CD4-positive, alpha-beta T cell treated with Interleukin-15 for 1 hour (primary cell): ENCODE data around the gene YIPF2.
"Not testable (repeated sequence)": the region's sequence is repeated elsewhere in the genome, so short reads cannot be mapped to it uniquely, and the experiment has no call there.

ENCODE experiments used
- DNase-seq: peaks from one replicate; pipeline ENCODE4 v3.0.0-alpha.2; 2020

Gene YIPF2

DNA sequence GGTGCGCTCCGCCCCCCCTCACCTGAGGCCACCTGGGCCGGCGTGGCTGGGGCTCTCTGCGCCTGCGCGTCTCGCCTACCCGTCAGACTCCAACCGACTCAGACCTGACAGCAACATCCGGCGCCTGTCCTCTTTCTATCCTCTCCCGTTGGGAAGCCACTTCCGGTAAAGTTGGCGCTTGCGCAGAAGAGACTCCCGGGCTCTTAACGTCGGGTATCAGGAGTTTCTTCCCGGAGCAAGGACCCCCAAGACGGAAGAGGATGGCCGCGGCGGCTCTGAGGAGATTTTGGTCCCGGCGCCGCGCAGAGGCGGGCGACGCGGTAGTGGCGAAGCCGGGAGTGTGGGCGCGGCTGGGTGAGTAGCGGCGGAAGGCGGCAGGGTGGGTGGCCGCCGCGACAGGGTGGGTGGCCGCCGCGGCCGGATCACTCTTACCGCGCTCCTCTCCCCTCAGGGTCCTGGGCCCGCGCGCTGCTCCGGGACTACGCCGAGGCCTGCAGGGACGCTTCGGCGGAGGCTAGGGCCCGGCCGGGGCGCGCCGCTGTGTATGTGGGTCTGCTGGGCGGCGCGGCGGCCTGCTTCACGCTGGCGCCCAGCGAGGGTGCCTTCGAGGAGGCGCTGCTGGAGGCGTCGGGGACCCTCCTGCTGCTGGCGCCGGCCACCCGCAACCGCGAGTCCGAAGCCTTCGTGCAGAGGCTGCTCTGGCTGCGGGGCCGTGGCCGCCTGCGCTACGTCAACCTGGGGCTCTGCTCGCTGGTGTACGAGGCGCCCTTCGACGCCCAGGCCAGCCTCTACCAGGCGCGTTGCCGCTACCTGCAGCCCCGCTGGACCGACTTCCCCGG is at the start of gene YIPF2, which contains the start of gene TIMM29:
Gene YIPF2, minus strand, starts transcription at position 77 of the 839 bp plus-strand sequence. CDS start 229 bp downstream, outside the sequence.
Gene TIMM29, plus strand, starts transcription at position 249 of the 839 bp plus-strand sequence. Its CDS starts 12 bp downstream, at position 261.
- DNase-seq = peak; percentile 97

DNA sequence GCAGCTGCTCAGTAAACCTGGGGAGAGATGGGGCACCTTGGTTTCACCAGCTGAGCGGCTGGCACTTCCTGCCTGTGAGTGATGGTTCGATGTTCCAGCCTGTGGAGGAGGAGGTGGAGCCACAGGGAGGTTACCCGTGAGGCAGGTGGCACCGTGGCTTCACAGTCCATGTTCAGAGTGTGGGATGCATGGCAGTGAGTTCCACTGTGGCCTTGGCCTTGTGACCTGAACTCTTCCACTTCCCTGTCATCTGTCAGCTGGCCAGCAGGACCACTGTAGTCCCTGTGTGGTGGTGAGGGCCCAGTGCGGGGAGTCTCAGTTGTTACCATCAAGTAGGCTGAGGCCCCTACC is 49.3 kb upstream of the YIPF2 start:
- DNase-seq = no peak

DNA sequence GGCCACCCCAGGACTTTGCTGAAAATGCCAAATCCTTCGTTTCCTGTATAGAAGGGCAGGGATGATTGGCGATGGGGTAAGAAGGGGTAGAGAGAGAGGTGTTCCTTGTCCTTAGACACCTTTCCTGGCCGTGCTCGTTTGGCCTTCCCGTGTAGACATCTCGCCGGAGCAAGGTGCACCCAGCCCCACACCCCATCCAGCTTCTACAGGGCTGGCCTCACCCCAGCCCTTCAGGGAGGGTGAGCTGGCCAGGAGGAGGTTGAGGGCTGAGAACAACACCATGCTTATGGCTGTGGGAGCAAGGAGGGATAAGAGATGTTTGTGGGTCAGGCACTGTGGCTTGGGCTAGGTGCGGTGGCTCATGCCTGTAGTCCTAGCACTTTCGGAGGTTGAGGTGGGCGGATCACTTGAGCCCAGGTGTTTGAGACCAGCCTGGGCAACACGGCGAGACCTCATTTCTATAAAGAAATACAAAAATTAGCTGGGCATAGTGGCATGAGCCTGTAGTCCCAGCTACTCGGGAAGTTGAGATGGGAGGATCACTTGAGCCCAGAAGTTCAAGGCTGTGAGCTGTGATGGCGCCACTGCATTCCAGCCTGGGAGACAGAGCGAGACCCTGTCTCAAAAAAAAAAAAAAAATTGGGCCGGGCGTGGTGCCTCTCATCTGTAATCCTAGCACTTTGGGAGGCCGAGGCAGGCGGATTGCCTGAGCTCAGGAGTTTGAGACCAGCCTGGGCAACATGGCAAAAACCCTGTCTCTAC is 47.9 kb upstream of the YIPF2 start:
- DNase-seq = no peak

DNA sequence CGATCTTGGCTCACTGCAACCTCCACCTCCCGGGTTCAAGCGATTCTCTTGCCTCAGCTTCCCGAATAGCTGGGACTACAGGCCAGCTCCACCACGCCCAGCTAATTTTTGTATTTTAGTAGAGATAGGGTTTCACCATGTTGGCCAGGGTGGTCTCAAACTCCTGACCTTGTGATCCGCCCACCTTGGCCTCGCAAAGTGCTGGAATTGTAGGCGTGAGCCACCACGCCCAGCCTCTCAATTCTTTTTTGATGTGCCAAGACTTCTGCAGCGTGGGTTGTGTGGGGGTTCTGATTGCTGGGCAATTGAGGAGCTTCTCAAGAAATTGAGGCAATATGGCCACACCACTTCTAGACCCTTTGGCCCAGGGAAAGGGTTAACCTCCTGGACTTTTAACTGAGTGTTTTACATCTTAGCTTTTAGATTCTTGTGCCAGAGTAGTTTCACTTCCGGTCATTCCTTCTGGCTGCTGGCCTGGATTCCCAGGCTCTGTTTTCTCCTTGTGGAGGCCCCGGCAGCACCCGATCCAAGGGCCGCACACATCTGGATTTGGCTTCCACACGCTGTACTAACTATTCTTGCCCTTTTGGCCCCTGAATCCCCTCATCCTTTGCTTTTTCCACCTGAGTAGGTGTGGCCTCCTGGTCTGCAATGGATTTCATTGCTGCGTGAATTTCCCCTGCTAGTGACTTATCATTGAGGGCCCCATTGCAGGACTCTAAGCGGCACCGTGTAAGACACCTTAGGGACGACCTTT is 47.1 kb upstream of the YIPF2 start:
- DNase-seq = no peak

GRCh38 chr19:10971107-10971726 is 42.8 kb upstream of the YIPF2 start:
- DNase-seq = no peak

DNA sequence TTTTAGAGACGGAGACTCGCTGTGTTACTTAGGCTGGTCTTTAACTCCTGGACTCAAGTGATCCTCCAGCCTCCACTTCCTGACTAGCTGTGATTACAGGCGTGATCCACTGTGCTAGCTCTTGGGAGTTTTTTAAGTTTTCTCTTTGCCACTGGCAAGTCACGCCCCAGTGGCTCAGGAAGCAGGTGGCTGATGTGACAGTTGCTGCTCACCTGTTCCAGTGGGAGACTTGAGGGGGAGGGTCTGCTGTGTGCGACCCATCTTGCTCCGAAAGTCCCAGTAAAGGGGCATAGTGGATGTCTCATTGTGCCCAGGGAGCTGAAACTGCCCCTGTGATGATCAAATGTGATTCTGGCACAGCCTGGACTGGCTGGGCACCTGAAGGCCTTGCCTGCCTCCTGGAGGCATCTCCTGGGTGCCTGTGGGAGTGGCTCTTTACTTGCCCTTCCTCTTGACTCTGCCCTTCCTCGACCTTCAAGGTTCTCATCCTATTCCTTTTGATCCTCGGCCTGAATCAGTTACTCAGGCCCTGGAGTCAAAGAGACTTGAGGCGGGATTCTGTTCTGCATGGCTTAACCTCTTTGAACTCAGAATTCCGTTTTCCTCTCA is 40.2 kb upstream of the YIPF2 start:
- no peak for DNase-seq

DNA sequence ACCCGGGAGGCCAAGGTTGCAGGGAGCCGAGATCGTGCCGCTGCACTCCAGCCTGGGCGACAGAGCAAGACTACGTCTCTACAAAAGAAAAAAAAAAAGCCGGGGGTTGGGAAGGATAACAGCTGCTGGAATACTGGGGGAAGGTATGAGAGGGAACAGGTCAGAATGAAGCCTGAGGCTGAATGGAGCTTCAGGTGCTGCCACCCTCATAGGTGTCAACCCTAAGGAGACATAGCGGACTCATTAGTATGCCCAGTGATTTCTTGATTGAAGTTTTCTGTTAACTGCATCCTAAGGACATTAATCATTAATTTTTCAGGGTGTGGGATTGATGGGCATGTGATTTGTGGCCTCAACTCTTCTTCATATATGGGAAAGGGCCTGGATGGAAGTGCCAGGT is 38.4 kb upstream of the YIPF2 start:
- DNase-seq = no peak

GRCh38 chr19:10965398-10965797 is 37.0 kb upstream of the YIPF2 start:
- no peak for DNase-seq

DNA sequence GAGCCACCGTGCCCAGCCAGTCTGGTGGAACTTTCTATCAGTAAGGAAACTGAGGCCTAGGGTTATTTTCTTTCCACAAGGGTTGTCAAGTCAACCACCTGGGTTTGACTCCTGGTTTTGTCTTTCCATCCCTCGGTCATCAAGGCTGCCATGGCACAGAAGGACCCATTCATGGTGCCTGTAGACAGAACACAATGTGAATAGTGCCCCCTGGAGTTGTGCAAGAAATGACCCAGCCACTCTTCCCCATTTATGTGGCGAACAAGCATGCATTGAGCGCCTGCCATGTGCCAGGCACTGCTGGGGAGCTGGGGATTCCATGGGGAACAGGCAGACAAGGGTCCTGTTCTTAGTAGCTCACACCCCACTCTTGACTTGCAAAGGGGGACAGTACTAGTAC is 36.5 kb upstream of the YIPF2 start:
- DNase-seq = no peak

DNA sequence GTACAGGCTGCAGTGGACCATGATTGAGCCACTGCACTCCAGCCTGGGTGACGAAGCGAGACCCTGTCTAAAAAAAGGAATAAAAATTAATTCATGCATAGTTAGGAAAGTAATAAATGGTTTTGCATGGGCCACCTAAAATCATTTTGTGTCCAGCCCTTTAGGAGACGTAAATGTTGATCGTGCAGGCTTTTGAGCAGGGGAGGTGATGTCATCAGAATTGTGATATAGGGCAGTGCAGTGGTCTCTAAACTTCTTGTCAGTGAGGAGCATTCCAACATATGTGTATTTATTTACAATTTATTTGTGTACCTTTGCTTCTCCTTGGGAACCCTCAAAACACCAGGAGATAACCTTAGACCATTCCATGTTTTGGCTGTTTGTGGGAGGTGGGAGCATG is 35.4 kb upstream of the YIPF2 start:
- no peak for DNase-seq

GRCh38 chr19:10962863-10963262 is 34.4 kb upstream of the YIPF2 start:
- no peak for DNase-seq

- no peak for DNase-seq
Measured at GRCh38 chr19:10961073-10961860, 32.8 kb upstream of the YIPF2 start.

- peak; percentile 97 for DNase-seq
Measured at GRCh38 chr19:10960314-10961072, 32.1 kb upstream of the YIPF2 start, which contains the start of gene SMARCA4. Gene SMARCA4 (plus strand): TSS chr19:10961030. CDS start chr19:10984152, 23,122 bp downstream.

DNA sequence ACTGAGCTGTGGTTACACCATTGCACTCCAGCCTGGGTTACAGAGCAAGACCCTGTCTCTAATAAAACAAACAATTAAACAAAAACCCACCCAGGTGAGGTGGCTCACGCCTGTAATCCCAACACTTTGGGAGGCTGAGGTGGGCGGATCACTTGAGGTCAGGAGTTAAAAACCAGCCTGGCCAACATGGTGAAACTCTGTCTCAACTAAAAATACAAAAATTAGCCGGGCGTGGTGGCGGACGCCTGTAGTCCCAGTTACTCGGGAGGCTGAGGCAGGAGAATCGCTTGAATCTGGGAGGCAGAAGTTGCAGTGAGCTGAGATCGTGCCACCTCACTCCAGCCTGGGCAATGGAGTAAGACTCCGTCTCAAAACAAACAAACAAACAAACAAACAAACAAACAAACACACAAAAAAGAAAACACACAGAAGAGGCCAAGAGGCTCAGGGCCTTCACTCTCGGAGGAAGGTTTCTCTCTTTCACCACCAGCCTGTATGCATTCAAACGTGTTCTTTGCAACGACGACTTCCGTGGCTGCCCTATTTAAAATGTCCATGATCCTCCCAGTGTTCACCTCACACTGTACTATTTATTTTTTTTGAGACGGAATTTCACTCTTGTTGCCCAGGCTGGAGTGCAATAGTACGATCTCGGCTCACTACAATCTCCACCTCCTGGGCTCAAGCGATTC is 31.0 kb upstream of the YIPF2 start:
- DNase-seq = not testable (repeated sequence)

DNA sequence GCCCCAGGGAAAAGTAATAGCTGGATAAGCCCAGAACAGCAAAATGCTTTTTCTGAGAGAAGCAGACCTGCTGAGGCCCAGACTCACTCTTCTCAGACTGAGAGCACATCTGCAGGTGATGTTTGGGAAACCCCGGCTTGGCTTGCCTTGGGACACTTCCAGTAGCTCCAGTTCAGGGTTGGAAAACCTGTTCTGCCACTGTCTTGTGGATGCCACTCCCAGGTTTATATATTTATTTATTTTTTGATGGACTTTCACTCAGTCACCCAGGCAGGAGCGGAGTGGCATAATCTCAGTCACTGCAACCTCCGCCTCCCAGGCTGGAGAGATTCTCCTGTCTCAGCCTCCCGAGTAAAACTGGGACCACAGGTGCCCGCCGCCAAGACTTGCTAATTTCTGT is 24.4 kb upstream of the YIPF2 start:
- DNase-seq = no peak

- DNase-seq = no peak
Measured at GRCh38 chr19:10946958-10947657, 18.7 kb upstream of the YIPF2 start.

- no peak for DNase-seq
Measured at GRCh38 chr19:10945264-10945663, 16.8 kb upstream of the YIPF2 start.

- not testable (repeated sequence) for DNase-seq
Measured at GRCh38 chr19:10943412-10943811, 15.0 kb upstream of the YIPF2 start.

DNA sequence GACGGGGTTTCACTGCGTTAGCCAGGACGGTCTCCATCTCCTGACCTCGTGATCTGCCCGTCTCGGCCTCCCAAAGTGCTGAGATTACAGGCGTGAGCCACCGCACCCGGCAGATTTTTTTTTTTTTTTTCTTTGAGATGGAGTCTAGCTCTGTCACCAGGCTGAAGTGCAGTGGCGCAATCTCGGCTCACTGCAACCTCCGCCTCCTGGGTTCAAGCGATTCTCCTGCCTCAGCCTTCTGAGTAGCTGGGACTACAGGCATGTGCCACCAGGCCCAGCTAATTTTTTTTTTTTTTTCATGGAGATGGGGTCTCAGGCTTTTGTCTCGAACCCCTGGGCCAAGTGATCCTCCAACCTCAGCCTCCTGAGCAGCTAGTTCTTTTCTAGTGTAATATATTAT is 13.2 kb upstream of the YIPF2 start:
- DNase-seq = not testable (repeated sequence)
